ENCODE data around the gene RPL10. TPM values are rescaled to one million over a fixed set of nuclear protein-coding genes. Genes with fewer than 3 reads are reported as not detected.

Gene RPL10
- total and polyA plus RNA-seq, 9 of the 15 experiments (the other 6 are each of a cell fraction or from before 2014, with no cell fraction given): 3,774 to 7,600 (median 5,014) TPM

- Histone ChIP-seq H3K4me1 (replicated peaks in 1 of 2; ENCODE audit: control insufficient read depth in 2 of 2, insufficient read depth in 2 of 2, low read length in 2 of 2) (peaks cover 13 to 46% of the 10 kb centered on the region in 2 experiments; a peak in 4 of 5 replicates), H2AFZ (ENCODE audit: low read depth, low read length) (no peak overlapping the region), H4K20me1 (replicated peaks; ENCODE audit: control insufficient read depth, insufficient read depth, low read length) (no peaks in the 10 kb centered on the region), H3K9me3 (replicated peaks; ENCODE audit: control insufficient read depth, insufficient read depth, low read depth, low read length) (no peaks in the 10 kb centered on the region), H3K27ac (ENCODE audit: extremely low read depth, low read depth, low read length) (0 out of 3 replicates have a peak overlapping the region, but pooled peaks have one; percentile 11), H3K36me3 (ENCODE audit: control insufficient read depth, insufficient read depth, low read length) (peaks cover 7% of the 10 kb centered on the region; the same call in 1 of the 3 replicates), H3K27me3 (ENCODE audit: control insufficient read depth in 2 of 2, insufficient read depth in 2 of 2, low read length in 2 of 2) (no peaks in the 10 kb centered on the region), H3K4me2 (ENCODE audit: insufficient read depth, low read length) (peak overlapping the region; percentile 87), H3K9me1 (ENCODE audit: control insufficient read depth, insufficient read depth, low read length) (no peaks in the 10 kb centered on the region), H3K4me3 (peak overlapping the region; percentile 74), H3K79me2 (ENCODE audit: control insufficient read depth, insufficient read depth, low read length) (peaks cover 25% of the 10 kb centered on the region), H3K9ac (ENCODE audit: insufficient read depth in 1 of 2, low read depth in 2 of 2, low read length in 2 of 2) (peak overlapping the region; percentile 76 to 96)
- ChIA-PET CTCF (ENCODE audit: low intra/inter-chr PET ratio) (no interaction called here), POLR2A (interaction anchor here (0.5 to 5.0 kb wide), 5 partner anchors 12 to 72 kb away, joined by 3 to 85 read pairs (median 3); partner anchors contain the start of gene RPL10)
- TF ChIP-seq PRDM10 (IDR thresholded peaks at IDR 0.05; ENCODE audit: partially characterized antibody) (peak; percentile 20), YY1 (IDR thresholded peaks at IDR 0.05; ENCODE audit: borderline replicate concordance in 1 of 3, control insufficient read depth in 1 of 3, extremely low read depth in 1 of 3, insufficient read depth in 3 of 3, insufficient read length in 1 of 3, insufficient replicate concordance in 2 of 3, low read depth in 1 of 3, low read length in 2 of 3) (no peak)
- no TSS peak for BruUV-seq (replicated peaks)
- FAIRE-seq (no peak), DNase-seq (ENCODE audit: extremely low read depth in 1 of 4, low spot score in 3 of 4) (no peak), ATAC-seq (no peak)
- in situ Hi-C loops (cut with MboI) (no loop called here), intact Hi-C loops (cut with micrococcal nuclease) (no loop called here)
- 39% methylated on average over 3 of the region's 4 CpGs for WGBS (ENCODE audit: insufficient coverage, low coverage, missing lambda C conversion rate)
Measured at GRCh38 chrX:154412468-154412867, 14.3 kb downstream of the RPL10 start.

All from K562 (cell line).